Hematopoietic multipotent progenitor cell treated with erythropoietin and hydrocortisone succinate and interleukin-3 and kit ligand, for 8 days (in vitro differentiated cells): ENCODE measurements around the gene IGFBP1.
"Not testable (repeated sequence)": the region's sequence is repeated elsewhere in the genome, so short reads cannot be mapped to it uniquely, and the experiment has no call there.

Experiments
- DNase-seq: peaks from one replicate; pipeline ENCODE4 v3.0.0-alpha.2; 2015

Gene IGFBP1

GRCh38 chr7:45939574-45939973, 51.3 kb downstream of the IGFBP1 start:
- no peak for DNase-seq

GRCh38 chr7:45940237-45940781, 52.0 kb downstream of the IGFBP1 start:
- not testable (repeated sequence) for DNase-seq

- DNase-seq: no peak
Observed at GRCh38 chr7:45940939-45941338, 52.7 kb downstream of the IGFBP1 start.
